ENCODE results near the gene FAM9C. TPM values are rescaled to one million over a fixed set of nuclear protein-coding genes. Genes with fewer than 3 reads are reported as not detected.

The FAM9C gene
- polyA plus RNA-seq, 1 donor, result 0.28 TPM

Other genes starting within 250 kb of the FAM9C start
- gene TLR7, start 177.5 kb downstream of the FAM9C start, polyA plus RNA-seq (ENCODE audit: insufficient read length), result 0.67 TPM
- 0.20 TPM for gene TLR8, start 138.0 kb downstream of the FAM9C start, polyA plus RNA-seq (ENCODE audit: insufficient read length)
- gene TMSB4X, start 69.5 kb downstream of the FAM9C start, polyA plus RNA-seq (ENCODE audit: insufficient read length), result 904 TPM